HG02981 (cell line): ENCODE measurements around the gene ZER1.
"Not testable (repeated sequence)": the region's sequence is repeated elsewhere in the genome, so short reads cannot be mapped to it uniquely, and the experiment has no call there.

Source experiments
- ATAC-seq: cut with Tn5 transposase; IDR thresholded peaks from one replicate; pipeline ENCODE4 v1.9.1; 2021; ENCODE audit warnings: mild to moderate bottlenecking, moderate library complexity; ENCODE audit not compliant: unreplicated experiment

Gene ZER1

GRCh38 chr9:128788445-128788844, 16.7 kb upstream of the ZER1 start:
- ATAC-seq: no peak

GRCh38 chr9:128787659-128788058, 15.9 kb upstream of the ZER1 start:
- no peak for ATAC-seq

- peak; percentile 86 for ATAC-seq
Measured at GRCh38 chr9:128786681-128787601, 15.2 kb upstream of the ZER1 start, which contains the start of gene TBC1D13. Gene TBC1D13, plus strand, starts transcription at chr9:128787253. Its CDS starts 101 bp downstream, at chr9:128787354.

GRCh38 chr9:128785427-128785826, 13.7 kb upstream of the ZER1 start:
- ATAC-seq: no peak

- no peak for ATAC-seq
Measured at GRCh38 chr9:128782669-128783068, 10.9 kb upstream of the ZER1 start.

GRCh38 chr9:128781187-128782070, 9.7 kb upstream of the ZER1 start:
- ATAC-seq: no peak

- ATAC-seq: not testable (repeated sequence)
Measured at GRCh38 chr9:128780093-128780492, 8.4 kb upstream of the ZER1 start.

- ATAC-seq: no peak
Measured at GRCh38 chr9:128774804-128775203, 3.1 kb upstream of the ZER1 start.

- ATAC-seq: no peak
Measured at GRCh38 chr9:128773049-128773448, 1.3 kb upstream of the ZER1 start.

GRCh38 chr9:128771094-128771721, 519 bp downstream of the ZER1 start:
- peak; percentile 31 for ATAC-seq

- ATAC-seq: no peak
Measured at GRCh38 chr9:128770286-128771030, 1.3 kb downstream of the ZER1 start.

GRCh38 chr9:128768606-128769005, 3.1 kb downstream of the ZER1 start:
- no peak for ATAC-seq

GRCh38 chr9:128765499-128765898, 6.2 kb downstream of the ZER1 start:
- no peak for ATAC-seq

GRCh38 chr9:128764361-128764760, 7.4 kb downstream of the ZER1 start:
- ATAC-seq: no peak

- no peak for ATAC-seq
Measured at GRCh38 chr9:128762671-128763449, 8.9 kb downstream of the ZER1 start.

- no peak for ATAC-seq
Measured at GRCh38 chr9:128757602-128758001, 14.1 kb downstream of the ZER1 start.

- ATAC-seq: no peak
Measured at GRCh38 chr9:128753627-128754026, 18.1 kb downstream of the ZER1 start.

- ATAC-seq: no peak
Measured at GRCh38 chr9:128750926-128751595, 20.7 kb downstream of the ZER1 start.

- ATAC-seq: no peak
Measured at GRCh38 chr9:128747241-128747640, 24.5 kb downstream of the ZER1 start.
